ENCODE results near the gene NQO2.
"Not testable (repeated sequence)": the region's sequence is repeated elsewhere in the genome, so short reads cannot be mapped to it uniquely, and the experiment has no call there.

Gene NQO2

DNA sequence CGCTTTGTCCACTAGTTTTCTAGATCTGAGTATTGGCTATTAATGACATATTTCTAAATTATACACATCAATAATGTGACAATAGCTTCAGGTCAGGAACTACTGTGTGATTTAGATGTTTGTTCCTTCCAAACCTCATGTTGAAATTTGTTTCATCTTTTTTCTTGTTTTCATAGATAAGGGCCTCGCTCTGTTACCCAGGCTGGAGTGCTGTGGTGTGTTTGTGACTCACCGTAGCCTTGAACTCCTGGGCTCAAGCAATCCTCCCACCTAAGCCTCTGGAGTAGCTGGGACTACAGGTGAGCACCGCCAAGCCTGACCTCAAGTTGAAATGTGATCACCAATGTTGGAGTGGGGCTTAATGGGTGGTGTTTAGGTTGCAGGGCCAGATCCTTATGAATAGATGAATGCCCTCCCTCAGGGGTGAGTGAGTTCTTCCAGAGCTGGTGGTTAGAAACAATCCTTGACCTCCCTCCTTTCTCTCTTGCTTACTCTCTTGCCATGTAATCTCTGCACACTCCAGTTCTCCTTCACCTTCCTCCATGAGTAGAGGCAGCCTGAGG lies 5.9 kb upstream of the NQO2 start:
- TF ChIP-seq, protein P1, sequence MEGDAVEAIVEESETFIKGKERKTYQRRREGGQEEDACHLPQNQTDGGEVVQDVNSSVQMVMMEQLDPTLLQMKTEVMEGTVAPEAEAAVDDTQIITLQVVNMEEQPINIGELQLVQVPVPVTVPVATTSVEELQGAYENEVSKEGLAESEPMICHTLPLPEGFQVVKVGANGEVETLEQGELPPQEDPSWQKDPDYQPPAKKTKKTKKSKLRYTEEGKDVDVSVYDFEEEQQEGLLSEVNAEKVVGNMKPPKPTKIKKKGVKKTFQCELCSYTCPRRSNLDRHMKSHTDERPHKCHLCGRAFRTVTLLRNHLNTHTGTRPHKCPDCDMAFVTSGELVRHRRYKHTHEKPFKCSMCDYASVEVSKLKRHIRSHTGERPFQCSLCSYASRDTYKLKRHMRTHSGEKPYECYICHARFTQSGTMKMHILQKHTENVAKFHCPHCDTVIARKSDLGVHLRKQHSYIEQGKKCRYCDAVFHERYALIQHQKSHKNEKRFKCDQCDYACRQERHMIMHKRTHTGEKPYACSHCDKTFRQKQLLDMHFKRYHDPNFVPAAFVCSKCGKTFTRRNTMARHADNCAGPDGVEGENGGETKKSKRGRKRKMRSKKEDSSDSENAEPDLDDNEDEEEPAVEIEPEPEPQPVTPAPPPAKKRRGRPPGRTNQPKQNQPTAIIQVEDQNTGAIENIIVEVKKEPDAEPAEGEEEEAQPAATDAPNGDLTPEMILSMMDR (IDR thresholded peaks at IDR 0.05; ENCODE audit: low read depth, low read length) = no peak
- no peaks in the 10 kb centered on the region for H3K9me3 ChIP-seq (ENCODE audit: severe bottlenecking)
- no peaks in the 10 kb centered on the region for H3K27me3 ChIP-seq (ENCODE audit: insufficient read depth, low read depth, severe bottlenecking)
- H3K4me3 ChIP-seq (ENCODE audit: low read depth, low read length) = no peak overlapping the region
- no peak for DNase-seq
- no peak overlapping the region for H3K27ac ChIP-seq
- H3K36me3 ChIP-seq = no peaks in the 10 kb centered on the region

DNA sequence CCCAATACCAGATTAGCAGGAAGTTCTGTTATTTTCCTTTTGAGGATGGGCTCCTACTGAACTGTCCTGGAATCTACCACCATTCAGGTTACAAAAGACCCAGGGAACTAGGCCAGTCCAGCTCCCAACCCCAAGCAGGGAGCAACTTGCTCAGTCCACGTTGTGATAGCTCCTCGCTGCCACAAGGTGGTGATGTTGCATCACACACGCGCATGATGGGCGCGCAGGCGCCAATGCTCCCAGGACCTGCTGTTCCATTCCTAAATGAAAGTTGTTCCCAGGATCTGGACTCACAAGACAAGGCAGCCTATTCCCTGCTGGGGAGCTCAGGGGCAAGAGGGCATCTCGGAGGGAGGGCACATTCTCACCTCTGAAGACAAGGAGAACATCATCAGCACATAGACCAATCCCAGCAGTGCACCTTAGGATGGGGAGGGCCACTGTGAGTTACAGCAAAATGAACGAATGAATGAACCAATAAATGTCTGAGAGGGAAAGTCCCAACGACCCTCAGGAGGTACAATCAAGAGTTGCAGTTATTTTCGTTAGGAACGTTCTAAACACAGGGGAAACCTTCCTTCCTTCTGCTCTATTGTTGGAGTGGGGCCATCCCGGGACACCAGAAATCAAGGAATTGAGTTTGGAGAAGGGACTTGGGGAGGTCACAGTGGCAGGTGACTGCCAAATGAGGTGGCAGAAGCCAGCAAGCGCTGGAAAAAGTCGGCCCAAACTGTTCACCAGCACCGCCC lies 1.3 kb upstream of the NQO2 start:
- H3K9me3 ChIP-seq (ENCODE audit: severe bottlenecking); H3K36me3 ChIP-seq; H3K27ac ChIP-seq; H3K27me3 ChIP-seq (ENCODE audit: insufficient read depth, low read depth, severe bottlenecking); DNase-seq: not testable (repeated sequence)
- TF ChIP-seq, protein P1 (IDR thresholded peaks at IDR 0.05; ENCODE audit: low read depth, low read length) = peak; percentile 54
- H3K4me3 ChIP-seq (ENCODE audit: low read depth, low read length) = peak overlapping the region; percentile 47

DNA sequence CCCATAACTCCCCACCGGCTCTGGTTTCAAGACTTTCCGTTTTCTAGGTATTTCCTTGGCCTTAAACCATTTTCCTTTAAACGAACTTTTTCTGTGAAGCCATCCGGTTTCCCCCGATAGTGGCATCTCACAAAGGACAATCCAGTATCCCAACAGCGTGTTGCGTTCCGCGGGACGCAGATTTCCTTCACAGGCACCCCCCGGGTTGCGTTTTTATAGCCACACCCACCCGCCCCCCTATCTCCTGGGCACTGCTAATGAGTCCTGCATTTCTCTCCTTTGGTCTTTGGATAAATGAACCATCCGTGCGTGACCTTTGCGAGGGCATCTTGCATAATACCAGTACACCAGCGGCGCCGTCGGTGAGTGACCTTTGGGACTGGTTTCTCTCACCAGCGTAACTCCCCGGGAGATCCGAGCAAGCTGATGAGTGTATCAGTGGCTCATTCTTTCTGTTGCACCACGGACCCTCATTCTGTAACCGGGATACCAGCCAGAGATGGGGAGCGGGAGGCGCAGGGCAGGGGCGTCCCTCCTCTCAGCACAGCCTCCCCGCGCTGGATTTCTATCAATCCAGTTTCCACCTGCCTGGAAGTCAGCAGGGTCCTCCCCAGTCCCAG lies 586 bp upstream of the NQO2 start:
- H3K9me3 ChIP-seq (ENCODE audit: severe bottlenecking) = no peaks in the 10 kb centered on the region
- H3K27ac ChIP-seq = no peak overlapping the region
- DNase-seq = no peak
- H3K27me3 ChIP-seq (ENCODE audit: insufficient read depth, low read depth, severe bottlenecking) = no peaks in the 10 kb centered on the region
- peaks cover 3% of the 10 kb centered on the region; the same call in 1 of the 2 replicates for H3K36me3 ChIP-seq
- H3K4me3 ChIP-seq (ENCODE audit: low read depth, low read length) = peak overlapping the region; percentile 47
- TF ChIP-seq, protein P1 (IDR thresholded peaks at IDR 0.05; ENCODE audit: low read depth, low read length) = no peak

DNA sequence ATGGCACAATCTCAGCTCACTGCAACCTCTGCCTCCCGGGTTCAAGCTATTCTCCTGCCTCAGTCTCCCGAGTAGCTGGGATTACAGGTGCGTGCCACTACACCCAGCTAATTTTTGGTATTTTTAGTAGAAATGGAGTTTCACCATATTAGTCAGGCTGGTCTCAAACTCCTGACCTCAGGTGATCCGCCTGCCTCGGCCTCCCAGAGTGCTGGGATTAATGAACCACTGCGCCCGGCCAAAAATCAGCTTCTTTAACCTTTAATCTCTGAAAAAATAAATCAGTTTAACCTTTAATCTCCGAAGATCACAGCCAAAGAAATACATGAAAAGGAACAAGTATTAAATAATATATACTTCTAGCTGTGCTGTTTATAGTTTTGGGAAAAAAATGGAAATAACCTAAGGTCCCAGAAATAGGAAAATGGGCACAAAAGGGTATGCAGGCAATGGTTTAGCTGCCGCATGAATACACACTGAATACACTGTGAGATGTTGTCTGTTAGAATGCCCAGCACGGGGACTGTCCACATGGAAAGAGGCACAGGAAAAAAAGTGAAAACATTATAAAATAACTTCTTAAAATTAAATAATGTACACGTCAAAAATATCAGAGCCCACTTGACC lies 1.6 kb downstream of the NQO2 start:
- TF ChIP-seq, protein P1 (IDR thresholded peaks at IDR 0.05; ENCODE audit: low read depth, low read length) = no peak
- H3K4me3 ChIP-seq (ENCODE audit: low read depth, low read length) = no peak overlapping the region
- H3K36me3 ChIP-seq = peaks cover 3% of the 10 kb centered on the region; the same call in 1 of the 2 replicates
- H3K27me3 ChIP-seq (ENCODE audit: insufficient read depth, low read depth, severe bottlenecking) = no peaks in the 10 kb centered on the region
- H3K9me3 ChIP-seq (ENCODE audit: severe bottlenecking) = no peaks in the 10 kb centered on the region
- no peak overlapping the region for H3K27ac ChIP-seq
- DNase-seq = no peak

DNA sequence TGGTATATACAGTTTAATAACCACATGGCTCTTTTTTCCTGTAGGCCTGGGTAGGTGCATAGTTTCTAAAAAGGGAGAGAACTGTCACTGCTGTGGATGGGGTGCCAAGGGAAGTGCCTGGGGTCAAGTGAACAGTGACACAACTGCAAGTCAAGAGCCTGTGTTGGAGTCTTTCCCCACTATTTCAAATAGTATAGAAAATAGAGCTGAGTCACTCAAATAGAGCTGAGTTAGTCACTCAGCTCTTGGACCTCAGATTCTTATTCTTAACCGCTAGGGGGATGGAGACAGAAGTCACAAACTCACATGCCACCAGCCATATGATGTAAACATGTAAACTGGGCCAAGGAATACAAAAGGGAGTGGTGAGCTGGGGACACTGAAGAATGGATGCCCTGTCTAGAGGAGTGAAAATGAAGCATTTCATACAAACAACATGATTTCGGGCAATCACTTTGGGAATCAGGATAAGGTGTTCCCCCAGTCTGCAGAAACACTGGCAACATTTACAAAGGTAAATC lies 2.1 kb downstream of the NQO2 start:
- no peaks in the 10 kb centered on the region for H3K9me3 ChIP-seq (ENCODE audit: severe bottlenecking)
- H3K27me3 ChIP-seq (ENCODE audit: insufficient read depth, low read depth, severe bottlenecking) = no peaks in the 10 kb centered on the region
- H3K4me3 ChIP-seq (ENCODE audit: low read depth, low read length) = no peak overlapping the region
- H3K36me3 ChIP-seq = peaks cover 3% of the 10 kb centered on the region; the same call in 1 of the 2 replicates
- DNase-seq = no peak
- TF ChIP-seq, protein P1 (IDR thresholded peaks at IDR 0.05; ENCODE audit: low read depth, low read length) = peak; percentile 38; the same call in 1 of the 2 replicates
- no peak overlapping the region for H3K27ac ChIP-seq

DNA sequence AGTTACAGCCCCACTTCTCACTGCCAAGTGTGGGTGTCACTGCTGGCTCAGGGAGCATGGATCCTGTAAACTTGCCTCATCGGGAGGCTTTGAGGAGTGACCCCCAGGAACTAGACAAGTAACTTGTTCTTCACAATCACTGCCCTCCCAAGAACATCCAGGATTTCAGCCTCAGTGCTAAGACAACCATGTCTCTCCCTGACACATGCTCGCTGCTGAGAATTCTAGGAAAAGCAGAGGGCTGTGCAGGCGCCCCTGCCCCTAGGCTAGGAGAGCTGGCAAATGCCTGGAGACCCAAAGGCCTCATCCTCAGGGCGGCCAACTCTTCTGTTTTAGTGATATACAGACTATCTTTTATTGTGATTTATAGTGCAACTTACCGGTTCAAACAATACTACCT lies 3.5 kb downstream of the NQO2 start:
- not testable (repeated sequence) for H3K27ac ChIP-seq; DNase-seq; H3K27me3 ChIP-seq (ENCODE audit: insufficient read depth, low read depth, severe bottlenecking); H3K36me3 ChIP-seq; H3K9me3 ChIP-seq (ENCODE audit: severe bottlenecking); H3K4me3 ChIP-seq (ENCODE audit: low read depth, low read length)
